HG03442 (cell line): ENCODE data around the gene MEF2D.

ENCODE experiments used
- ATAC-seq: cut with Tn5 transposase; IDR thresholded peaks from one replicate; pipeline ENCODE4 v1.9.1; 2021; ENCODE audit warnings: mild to moderate bottlenecking, moderate library complexity; ENCODE audit not compliant: unreplicated experiment

MEF2D gene

DNA sequence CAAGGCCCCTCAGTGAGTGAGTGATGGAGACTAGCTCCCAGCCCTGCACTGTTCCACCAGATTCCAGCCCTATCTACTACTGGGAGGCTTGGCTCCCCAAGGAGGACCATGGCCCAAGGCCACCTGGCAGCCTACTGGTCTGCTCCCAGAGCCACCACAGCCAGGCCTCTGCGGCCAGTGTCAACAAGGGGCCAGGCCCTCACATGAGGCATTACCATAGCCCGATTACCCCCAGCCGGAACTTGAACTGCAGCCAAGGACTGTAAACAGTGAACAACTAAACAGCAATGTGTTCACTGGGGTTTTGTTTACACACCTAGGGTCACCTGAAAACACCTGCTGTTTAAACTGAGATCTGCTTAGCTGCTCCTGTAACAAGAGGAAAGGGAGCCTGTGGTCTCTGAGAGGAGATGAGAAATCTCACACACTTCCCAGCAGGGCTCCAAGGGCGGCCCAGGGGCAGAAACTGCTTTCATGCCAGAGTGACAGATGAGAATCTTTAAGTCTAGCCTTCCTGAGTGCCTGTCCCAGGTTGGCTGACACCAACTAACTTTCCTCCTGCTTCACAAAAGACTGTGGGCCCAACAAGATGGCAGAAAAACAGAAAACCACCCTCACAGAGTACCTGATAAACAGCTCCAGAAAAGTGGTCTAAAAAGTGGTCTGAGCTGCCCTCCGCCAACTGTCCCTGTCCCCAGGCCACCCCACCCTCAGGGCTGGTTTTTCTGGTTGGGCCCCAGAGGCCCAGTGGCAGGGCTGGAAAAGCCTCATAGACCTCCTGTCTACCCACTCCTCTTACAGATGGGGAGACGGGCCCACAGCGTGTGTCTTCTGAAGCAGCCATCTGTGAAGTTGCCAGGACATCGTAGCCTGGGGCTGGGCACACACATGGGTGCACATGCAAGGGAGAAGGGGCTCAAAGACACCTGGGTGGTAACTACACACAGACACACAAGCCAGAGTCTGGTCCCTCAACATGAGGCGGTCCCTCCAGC is 28.8 kb downstream of the MEF2D start:
- ATAC-seq, result no peak

DNA sequence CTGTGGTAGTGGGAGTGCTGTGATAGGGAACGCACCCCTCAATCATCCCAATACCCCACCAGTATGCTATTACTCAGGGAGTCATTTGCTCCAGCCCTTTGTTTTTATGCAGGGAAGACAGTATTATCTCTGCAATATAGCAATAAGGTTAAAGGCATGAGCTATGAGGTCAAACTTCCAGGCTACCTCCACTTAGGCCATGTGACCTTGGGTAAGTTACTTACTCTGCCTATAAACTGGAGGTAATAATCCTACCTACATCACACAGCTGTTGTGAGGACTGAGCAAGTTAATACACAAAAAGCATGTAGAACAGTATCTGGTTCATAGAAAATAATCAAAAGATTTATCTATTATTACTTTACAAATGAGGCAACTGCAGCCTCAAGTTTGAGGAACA is 30.1 kb downstream of the MEF2D start:
- ATAC-seq, result no peak

DNA sequence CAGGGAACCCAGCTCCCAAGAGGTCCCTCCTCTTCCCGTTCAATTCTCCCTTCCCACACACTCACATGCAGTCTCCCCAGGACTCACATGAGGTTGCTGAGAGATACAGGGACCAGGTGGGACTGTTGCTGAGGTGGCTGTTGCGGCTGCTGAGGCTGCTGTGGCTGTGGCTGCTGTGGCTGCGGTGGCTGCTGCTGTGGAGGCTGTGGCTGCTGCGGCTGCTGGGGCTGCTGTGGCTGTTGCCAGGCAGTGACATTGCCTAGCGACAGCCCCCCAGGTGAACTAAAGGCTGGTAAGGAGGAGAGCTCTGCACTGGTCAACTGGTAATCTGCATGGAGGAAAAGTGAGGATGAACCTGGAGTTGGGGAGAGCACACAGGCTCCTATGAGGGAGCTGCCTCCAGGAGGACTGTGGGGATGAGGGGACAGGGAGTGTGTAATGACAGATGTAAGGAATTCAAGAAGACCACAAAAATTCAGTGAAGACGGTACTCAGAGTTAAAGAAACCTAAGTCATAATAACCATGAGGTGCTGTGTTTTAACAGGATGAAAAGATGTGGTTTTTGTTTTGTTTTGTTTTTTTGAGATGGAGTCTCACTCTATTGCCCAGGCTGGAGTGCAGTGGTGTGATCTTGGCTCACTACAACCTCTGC is 31.8 kb downstream of the MEF2D start:
- ATAC-seq, result no peak

DNA sequence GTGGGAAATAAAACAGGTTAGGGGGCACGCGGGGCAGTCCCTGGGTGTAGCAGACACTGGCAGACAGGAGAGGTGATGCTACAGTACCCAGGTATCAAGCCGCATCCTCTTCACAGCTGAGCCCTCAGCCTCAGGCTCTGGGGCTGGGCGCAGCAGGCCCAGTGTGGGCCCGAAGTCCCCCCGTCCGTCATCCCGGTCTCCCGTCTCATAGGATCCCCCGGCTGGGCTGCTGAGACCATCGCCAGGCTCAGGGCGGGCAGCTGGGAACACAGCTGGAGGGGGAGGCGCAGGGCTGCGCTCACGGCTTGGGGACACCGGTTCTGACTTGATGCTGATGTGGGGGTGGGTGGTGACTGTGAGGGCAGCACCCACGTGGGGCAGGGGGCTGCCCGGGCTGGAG is 32.7 kb downstream of the MEF2D start:
- ATAC-seq, result no peak

DNA sequence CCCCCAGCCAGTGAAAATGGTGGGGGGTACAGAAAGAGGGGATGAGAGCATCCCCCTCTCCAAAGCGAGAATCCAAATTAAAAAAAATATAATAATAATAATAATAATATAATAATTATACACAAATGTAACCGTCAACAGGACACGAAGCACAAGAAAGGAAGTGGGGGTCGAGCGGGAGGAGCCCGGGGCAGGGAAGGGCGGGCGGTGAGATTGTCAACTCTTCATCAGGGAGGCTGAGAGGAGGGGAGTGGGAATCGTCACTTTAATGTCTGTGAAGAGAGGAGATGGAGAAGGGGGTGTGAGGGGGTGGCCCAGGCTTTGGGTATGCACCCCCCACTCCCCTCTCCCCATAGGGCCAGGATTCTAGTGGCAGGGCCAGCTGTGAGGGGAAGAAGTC is 33.2 kb downstream of the MEF2D start:
- ATAC-seq, result no peak

DNA sequence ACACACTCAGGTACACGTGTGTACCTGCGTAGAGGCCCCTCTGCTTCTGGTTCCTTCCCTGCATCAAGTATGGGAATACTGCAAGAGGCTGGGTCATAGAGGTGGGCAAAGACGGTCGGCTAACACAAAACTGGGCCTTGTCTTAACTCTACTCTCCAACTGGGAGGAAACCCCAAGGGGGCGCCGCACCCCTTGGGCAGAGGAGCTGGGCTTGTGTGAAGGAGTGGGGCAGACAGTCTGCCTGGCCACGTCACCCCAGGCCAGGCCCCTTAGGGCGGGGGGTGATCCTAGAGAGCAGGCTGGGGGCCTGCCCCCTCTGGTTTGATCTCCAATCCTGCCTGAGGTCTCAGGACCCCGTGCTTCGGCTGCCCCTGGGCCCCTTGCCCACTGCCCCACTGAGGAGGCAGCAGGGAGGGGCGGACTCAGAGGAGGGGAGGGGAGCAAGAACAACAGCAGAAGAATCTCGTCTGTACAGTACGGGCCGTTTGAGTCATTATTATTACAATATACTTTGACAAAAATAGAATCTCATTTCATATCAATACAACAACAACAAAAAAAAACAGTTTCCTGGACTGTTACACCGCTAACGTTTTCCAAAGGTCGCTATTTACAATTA is 34.7 kb downstream of the MEF2D start:
- ATAC-seq, result no peak

DNA sequence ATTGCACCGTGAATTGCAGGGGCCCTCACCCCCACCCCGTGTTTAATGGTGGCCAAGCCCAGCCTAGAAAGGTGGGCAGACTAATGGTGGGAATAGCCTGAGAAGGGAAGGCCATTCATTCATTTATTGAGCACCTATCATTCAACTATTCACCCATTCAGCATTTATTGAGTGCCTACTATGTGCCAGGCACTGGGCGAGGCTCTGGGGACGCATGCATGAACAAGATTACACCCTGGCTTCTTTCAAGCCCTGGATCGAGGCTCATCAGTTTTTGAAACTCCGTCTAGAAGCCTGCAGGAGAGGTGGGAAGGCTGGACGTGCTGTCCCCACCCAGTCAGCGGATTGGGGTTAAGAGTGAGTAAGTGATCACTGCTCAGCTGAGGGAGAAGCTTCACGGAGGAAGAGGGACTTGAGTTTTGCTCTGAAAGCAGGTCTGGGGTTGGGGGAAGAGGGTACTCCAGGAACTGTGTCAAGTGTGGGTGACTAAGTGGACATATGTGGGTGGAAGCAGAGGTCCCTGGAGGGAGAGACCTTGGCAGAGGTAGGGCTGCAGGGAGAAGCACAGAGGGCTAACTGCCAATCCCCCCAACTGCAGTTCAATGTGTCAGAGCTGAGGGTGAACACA is 35.6 kb downstream of the MEF2D start:
- ATAC-seq, result no peak

DNA sequence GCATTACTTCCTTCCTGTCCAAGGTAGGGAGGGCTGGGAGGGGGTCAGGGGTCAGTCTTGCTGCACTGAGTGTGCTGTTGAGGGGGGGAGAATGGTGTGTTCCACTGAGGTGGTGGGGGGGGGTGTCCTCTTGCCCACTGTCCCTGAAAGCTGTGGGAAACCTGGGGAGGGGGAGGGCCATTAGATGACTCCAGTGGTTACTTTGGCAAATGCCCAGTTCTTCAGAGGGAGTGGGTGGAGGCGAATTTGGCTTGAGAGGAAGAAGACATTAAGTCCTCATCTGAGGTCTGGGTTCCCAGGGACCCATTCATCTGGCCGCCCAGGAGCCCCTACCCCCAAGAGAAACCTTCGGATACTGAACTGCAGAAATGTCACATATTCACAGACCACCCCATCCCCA is 36.2 kb downstream of the MEF2D start:
- no peak for ATAC-seq

DNA sequence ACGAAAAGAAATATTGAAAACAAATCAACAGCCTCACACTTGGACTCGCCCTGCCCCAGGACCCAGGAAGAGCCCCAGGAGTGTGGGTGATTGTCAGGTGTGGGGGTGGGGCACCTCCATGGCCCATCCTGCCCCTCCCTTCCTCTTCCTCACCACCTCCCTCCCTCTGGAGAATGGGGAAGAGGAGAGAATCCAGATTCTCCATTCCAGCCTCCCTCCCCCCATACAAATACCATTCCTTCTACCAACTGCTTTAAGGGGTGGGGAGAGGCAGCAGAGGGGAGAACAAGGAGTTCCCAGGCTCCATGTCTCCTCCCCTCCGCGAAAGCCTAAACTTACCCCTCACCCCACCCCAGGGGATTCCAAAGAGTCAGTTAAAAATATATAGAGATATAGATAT is 36.7 kb downstream of the MEF2D start:
- no peak for ATAC-seq

DNA sequence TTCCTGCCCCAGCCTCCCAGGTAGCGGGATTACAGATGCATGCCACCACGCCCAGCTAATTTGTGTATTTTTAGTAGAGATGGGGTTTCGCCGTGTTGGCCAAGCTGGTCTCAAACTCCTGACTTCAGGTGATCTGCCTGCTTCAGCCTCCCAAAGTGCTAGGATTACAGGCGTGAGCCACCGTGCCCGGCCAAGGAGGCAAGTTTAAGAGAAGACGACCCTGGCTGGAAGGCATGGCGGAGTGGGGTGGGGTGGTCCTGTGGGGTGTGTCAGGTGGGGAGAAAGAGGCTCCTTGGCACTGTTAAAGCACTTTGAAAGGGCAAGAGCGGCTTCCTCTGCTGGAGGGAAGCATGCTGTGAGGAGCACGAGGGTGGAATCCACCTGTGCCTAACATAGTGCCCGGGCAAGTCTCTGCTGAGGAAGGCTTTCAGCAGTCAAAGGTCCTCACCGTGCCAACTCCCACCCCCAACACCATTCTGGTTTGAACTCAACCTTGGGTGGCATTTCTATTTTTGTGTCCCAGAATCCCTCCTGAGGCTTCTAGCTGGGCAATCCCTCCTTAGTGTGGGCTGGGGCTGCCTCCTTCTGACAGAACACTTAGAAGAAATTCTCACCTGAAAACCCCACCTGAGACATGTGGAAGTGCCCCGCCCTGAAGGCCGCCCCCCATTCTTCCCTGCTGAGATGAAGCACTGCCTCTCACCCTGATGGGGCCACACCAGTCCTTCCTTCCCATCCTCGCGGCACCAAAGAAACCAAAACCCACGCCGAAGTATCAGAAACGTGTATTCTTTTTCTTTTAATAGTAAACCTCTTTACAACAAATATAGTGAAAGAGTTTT is 37.4 kb downstream of the MEF2D start:
- no peak for ATAC-seq

DNA sequence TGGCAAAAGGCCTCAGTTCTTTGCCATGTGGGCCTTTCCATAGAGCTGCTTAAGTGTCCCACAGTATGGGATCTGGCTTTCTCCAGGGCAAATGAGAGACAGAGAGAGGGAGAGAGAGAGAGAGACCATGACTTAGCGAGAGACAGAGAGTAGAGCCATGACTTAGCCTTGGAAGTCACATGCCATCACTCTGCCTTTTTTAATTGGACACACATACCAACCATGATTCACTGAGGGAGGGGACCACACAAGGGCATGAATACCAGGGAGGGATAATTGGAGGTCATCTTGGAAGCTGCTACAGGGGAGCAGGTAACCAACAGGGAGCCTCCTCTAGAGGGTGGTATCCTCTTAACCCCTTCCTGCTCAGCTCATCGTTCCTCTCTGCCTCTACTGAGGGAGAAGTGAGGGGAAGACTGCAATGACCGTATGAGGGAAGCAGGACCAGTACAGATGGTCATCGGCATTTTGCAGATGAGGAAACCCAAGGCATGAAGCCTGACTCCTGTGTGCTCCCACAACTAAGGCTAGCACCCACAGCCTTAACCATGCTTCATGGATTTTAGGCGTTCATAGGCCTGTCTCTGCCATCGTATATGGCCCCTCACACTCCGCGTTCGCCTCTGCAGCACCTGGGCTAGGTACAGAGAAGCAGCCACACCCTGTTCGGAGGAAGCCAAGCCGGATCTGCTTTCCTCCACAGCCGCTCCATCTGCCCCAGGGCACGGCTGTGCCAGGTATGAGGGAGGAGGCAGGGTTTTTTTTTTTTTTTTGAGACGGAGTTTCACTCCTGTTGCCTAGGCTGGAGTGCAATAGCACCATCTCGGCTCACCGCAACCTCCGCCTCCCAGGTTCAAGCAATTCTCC is 38.6 kb downstream of the MEF2D start:
- ATAC-seq, result no peak

DNA sequence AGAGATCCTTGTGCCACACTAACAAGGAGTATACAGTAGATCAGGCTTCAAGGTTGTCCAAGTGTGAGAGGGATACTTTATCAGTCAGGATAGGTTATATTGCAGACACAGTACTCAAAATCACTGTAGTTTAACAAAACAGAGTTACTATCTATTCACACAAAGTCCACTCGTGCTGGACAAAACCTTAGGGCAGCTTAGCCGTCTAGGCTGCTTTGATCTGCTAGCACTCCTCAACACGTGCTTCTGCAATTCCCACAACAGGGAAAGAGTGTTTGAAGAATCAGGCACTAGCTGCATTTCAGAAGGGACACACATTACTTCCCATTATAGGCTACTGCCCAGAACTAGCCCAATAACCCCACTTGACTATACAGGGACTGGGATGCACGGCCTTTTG is 39.5 kb downstream of the MEF2D start:
- no peak for ATAC-seq

DNA sequence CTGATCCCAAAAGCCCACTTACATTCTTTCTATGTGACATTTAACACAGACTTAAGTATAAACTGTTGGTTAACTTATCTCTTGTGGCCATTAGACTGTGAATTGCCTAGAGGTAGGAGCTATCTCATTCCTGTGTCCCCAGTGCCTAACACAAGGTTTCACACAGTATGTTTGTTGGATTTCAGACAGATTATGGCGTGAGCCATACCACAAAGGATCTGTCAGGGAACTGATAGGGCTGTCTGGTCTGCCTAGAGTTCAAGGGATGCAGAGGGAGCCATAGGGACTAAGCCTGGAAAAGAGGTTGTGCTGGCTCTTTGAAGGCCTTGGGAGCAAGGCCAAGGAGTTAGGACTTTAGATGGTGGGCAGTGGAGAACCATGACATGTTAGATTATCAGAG is 40.0 kb downstream of the MEF2D start:
- no peak for ATAC-seq

DNA sequence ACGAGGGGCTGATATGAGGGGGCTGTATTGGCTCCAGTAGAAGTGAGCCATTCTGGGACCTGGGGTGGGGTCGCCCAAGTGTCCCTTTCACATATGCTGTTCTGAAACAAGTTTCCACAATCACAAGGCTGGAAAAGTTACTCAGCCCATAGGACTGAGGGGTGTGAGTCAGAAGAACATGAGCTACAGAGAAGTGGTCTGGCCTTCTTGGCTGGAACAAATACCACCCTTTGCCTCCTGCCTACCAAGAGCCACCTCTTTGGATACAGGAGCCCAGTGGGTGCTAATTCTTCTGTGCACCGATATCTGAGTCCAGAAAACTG is 42.4 kb downstream of the MEF2D start:
- no peak for ATAC-seq

DNA sequence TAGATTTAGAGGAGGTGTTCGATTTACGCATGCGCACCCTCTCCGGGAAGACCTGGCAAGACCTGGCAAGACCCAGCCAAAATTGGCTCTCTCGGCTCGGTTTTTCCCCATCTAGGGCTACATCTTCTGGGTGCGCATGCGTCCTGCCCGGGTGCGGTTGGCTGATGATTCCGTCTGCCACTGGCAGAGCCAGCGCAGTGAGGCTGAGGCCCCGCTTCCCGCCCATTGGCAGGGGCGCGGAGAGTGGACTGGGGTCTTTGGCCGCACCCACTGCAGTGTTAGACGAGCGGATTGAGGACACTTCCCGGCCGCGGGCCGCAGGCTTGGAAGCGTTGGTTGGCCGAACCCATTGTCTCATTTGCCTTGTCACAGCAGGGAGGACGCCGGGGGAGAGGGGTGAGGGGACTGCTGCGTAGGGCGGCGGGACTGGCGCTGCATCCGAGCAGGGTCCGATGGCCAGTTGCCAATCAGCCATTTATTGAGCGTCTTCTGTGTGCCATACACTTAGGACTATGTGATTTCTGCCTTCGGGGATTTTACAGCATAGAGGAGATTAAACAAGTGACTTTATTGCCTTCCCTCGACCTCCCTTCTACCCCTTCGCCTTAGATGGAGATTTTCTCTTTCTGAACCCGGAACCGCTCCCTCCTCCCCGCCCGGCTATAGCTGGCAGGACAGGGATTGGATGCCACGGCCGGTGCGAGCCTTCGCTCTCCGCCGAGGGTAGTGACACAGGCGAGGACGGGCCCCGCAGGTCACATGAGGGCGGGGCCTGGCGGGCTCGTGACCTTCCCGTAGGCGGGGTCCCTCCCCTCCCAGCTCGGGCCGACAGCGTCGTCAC is 43.7 kb downstream of the MEF2D start:
- peak; percentile 68 for ATAC-seq

DNA sequence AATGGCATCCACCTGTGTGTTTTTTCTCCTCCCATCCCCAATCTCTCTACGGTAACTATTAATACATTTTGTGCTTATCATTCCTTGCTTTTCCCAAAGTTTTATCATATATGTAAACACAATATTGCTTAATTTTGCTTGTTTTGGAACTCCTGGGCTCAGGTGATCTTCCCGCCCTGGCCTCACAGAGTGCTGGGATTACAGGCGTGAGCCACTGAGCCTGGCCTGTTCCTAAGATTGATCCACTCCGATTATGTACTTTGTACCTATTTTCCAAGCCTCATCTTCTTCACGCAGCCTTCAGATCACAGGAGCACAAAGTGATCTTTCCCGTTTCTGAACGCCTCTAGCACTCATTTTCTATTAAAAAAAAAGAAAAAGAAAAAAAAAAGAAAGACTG is 45.2 kb downstream of the MEF2D start:
- ATAC-seq, result no peak

DNA sequence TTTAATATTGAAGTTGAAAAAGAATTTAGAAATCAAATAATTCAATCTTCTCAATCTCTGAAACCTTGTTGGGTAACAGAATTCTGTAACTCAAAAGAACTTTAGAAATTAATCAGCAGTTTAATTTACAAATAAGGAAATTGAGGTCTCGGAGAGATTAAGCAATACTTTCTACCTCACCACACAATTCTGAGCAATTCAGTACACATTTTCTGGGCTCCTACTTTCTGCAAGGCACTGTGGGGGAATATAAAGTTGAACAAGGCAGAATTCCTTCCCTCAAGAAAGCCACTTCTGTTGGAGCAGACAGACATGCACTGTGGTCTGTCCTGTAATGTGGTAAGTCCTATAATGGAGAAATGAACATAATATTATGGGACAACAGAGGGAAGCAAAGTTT is 47.7 kb downstream of the MEF2D start:
- ATAC-seq, result no peak

DNA sequence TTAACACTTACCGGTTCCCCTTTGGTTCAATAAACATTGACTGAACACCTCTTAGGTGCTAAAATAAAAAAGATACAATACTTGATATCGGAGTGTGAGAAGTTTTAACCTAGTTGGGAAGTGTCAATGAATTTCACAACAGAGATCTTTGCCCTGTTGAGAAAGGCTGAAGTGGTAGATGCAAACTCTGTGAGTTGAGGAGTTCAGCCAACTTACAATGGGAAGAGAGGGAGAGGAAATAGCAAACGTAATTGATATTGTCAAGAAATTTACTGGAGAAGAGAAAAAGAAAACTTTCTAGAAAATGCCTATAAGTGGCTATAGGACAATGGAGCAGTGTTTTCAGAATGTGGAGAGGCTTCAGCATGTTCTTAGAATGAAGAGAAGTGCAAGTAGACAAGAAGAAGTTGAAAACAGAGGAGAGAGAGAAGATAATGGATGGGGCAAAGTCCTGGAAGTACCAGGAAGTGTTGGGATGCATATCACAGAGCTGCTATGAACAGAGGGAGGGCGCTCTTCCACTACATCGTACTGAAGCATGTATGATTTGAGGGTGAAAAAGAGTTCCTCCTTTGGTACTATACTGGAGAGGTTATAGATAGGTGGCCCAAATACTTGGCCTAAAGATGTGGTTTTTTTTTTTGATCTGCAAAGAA is 48.9 kb downstream of the MEF2D start:
- no peak for ATAC-seq
